ENCODE measurements around the gene SAMD10. TPM values are rescaled to one million over a fixed set of nuclear protein-coding genes. Genes with fewer than 3 reads are reported as not detected.

Gene SAMD10
- polyA plus RNA-seq, 4 donors, result 3.6 to 7.3 (median 5.2) TPM

GRCh38 chr20:63951398-63952209 lies 27.8 kb downstream of the SAMD10 start:
- FAIRE-seq (no peak), DNase-seq (peak in 1 of 2 donors; percentile 86)
- WGBS, 3 donors, result 34 to 61% (median 47%) methylated on average over 16 to 17 of the region's 17 CpGs
- H3K27ac ChIP-seq (ENCODE audit: low read depth in 1 of 3, low read length in 2 of 3), result peak overlapping the region in 2 of 3 donors; percentile 70 to 77
- peaks cover 0 to 61% (median 0%) of the 10 kb centered on the region in 3 donors for H3K36me3 ChIP-seq (ENCODE audit: control insufficient read depth in 3 of 3, insufficient read depth in 2 of 3, low read depth in 1 of 3, low read length in 3 of 3)
- no peaks in the 10 kb centered on the region for H3K27me3 ChIP-seq (ENCODE audit: control insufficient read depth in 3 of 3, insufficient read depth in 3 of 3, low read length in 3 of 3)
- peaks cover 13 to 43% (median 23%) of the 10 kb centered on the region in 3 donors for H3K4me1 ChIP-seq (ENCODE audit: control insufficient read depth in 3 of 3, insufficient read depth in 2 of 3, low read depth in 1 of 3, low read length in 2 of 3)
- H3K4me3 ChIP-seq (ENCODE audit: low read depth in 1 of 3, low read length in 3 of 3), result no peak overlapping the region
- no peaks in the 10 kb centered on the region for H3K9me3 ChIP-seq (ENCODE audit: control insufficient read depth in 2 of 2, insufficient read depth in 1 of 2, low read depth in 1 of 2, low read length in 1 of 2)

- Histone ChIP-seq H3K4me1 (ENCODE audit: control insufficient read depth in 3 of 3, insufficient read depth in 2 of 3, low read depth in 1 of 3, low read length in 2 of 3) (peaks cover 13 to 43% (median 23%) of the 10 kb centered on the region in 3 donors), H3K9me3 (ENCODE audit: control insufficient read depth in 2 of 2, insufficient read depth in 1 of 2, low read depth in 1 of 2, low read length in 1 of 2) (no peaks in the 10 kb centered on the region), H3K36me3 (ENCODE audit: control insufficient read depth in 3 of 3, insufficient read depth in 2 of 3, low read depth in 1 of 3, low read length in 3 of 3) (peaks cover 0 to 68% (median 3%) of the 10 kb centered on the region in 3 donors), H3K27ac (ENCODE audit: low read depth in 1 of 3, low read length in 2 of 3) (peak overlapping the region in 2 of 3 donors; percentile 12 to 77), H3K4me3 (ENCODE audit: low read depth in 1 of 3, low read length in 3 of 3) (no peak overlapping the region), H3K27me3 (ENCODE audit: control insufficient read depth in 3 of 3, insufficient read depth in 3 of 3, low read length in 3 of 3) (no peaks in the 10 kb centered on the region)
- DNase-seq (no peak), FAIRE-seq (no peak)
- 57 to 78% (median 65%) methylated on average over 19 to 20 of the region's 20 CpGs for WGBS, 3 donors
These were observed 28.6 kb downstream of the SAMD10 start for GRCh38 chr20:63950701-63951397.

GRCh38 chr20:63947638-63948456 lies 31.6 kb downstream of the SAMD10 start:
- Histone ChIP-seq H3K27me3 (ENCODE audit: control insufficient read depth in 3 of 3, insufficient read depth in 3 of 3, low read length in 3 of 3) (no peaks in the 10 kb centered on the region), H3K27ac (ENCODE audit: low read depth in 1 of 3, low read length in 2 of 3) (peak overlapping the region in 1 of 3 donors; percentile 71), H3K36me3 (ENCODE audit: control insufficient read depth in 3 of 3, insufficient read depth in 2 of 3, low read depth in 1 of 3, low read length in 3 of 3) (peaks cover 7 to 84% (median 25%) of the 10 kb centered on the region in 3 donors), H3K4me1 (ENCODE audit: control insufficient read depth in 3 of 3, insufficient read depth in 2 of 3, low read depth in 1 of 3, low read length in 2 of 3) (peaks cover 10 to 26% (median 18%) of the 10 kb centered on the region in 3 donors), H3K9me3 (ENCODE audit: control insufficient read depth in 2 of 2, insufficient read depth in 1 of 2, low read depth in 1 of 2, low read length in 1 of 2) (no peaks in the 10 kb centered on the region), H3K4me3 (ENCODE audit: low read depth in 1 of 3, low read length in 3 of 3) (no peak overlapping the region)
- whole genome bisulfite sequencing, 3 donors, result 40 to 55% (median 43%) methylated on average over 26 to 27 of the region's 27 CpGs
- peak in 1 of 2 donors; percentile 20 for DNase-seq
- FAIRE-seq, result no peak

GRCh38 chr20:63946986-63947637 lies 32.3 kb downstream of the SAMD10 start:
- no peaks in the 10 kb centered on the region for H3K27me3 ChIP-seq (ENCODE audit: control insufficient read depth in 3 of 3, insufficient read depth in 3 of 3, low read length in 3 of 3)
- no peak overlapping the region for H3K4me3 ChIP-seq (ENCODE audit: low read depth in 1 of 3, low read length in 3 of 3)
- H3K27ac ChIP-seq (ENCODE audit: low read depth in 1 of 3, low read length in 2 of 3), result no peak overlapping the region
- H3K36me3 ChIP-seq (ENCODE audit: control insufficient read depth in 3 of 3, insufficient read depth in 2 of 3, low read depth in 1 of 3, low read length in 3 of 3), result peaks cover 7 to 84% (median 25%) of the 10 kb centered on the region in 3 donors
- FAIRE-seq (no peak), DNase-seq (no peak)
- no peaks in the 10 kb centered on the region for H3K9me3 ChIP-seq (ENCODE audit: control insufficient read depth in 2 of 2, insufficient read depth in 1 of 2, low read depth in 1 of 2, low read length in 1 of 2)
- 78 to 81% (median 80%) methylated on average over 15 of the region's 15 CpGs for WGBS, 3 donors
- peaks cover 10 to 26% (median 14%) of the 10 kb centered on the region in 3 donors for H3K4me1 ChIP-seq (ENCODE audit: control insufficient read depth in 3 of 3, insufficient read depth in 2 of 3, low read depth in 1 of 3, low read length in 2 of 3)

GRCh38 chr20:63945921-63946920 lies 33.2 kb downstream of the SAMD10 start:
- H3K9me3 ChIP-seq (ENCODE audit: control insufficient read depth in 2 of 2, insufficient read depth in 1 of 2, low read depth in 1 of 2, low read length in 1 of 2), result peaks cover 0 to 2% of the 10 kb centered on the region in 2 donors
- DNase-seq (no peak), FAIRE-seq (no peak)
- H3K27me3 ChIP-seq (ENCODE audit: control insufficient read depth in 3 of 3, insufficient read depth in 3 of 3, low read length in 3 of 3), result no peaks in the 10 kb centered on the region
- peaks cover 9 to 21% (median 11%) of the 10 kb centered on the region in 3 donors for H3K4me1 ChIP-seq (ENCODE audit: control insufficient read depth in 3 of 3, insufficient read depth in 2 of 3, low read depth in 1 of 3, low read length in 2 of 3)
- H3K27ac ChIP-seq (ENCODE audit: low read depth in 1 of 3, low read length in 2 of 3), result no peak overlapping the region
- peaks cover 7 to 82% (median 25%) of the 10 kb centered on the region in 3 donors for H3K36me3 ChIP-seq (ENCODE audit: control insufficient read depth in 3 of 3, insufficient read depth in 2 of 3, low read depth in 1 of 3, low read length in 3 of 3)
- no peak overlapping the region for H3K4me3 ChIP-seq (ENCODE audit: low read depth in 1 of 3, low read length in 3 of 3)
- WGBS, 3 donors, result 90 to 94% (median 93%) methylated on average over 38 to 39 of the region's 39 CpGs

GRCh38 chr20:63945031-63945658 lies 34.3 kb downstream of the SAMD10 start:
- Histone ChIP-seq H3K27me3 (ENCODE audit: control insufficient read depth in 3 of 3, insufficient read depth in 3 of 3, low read length in 3 of 3) (no peaks in the 10 kb centered on the region), H3K4me3 (ENCODE audit: low read depth in 1 of 3, low read length in 3 of 3) (no peak overlapping the region), H3K4me1 (ENCODE audit: control insufficient read depth in 3 of 3, insufficient read depth in 2 of 3, low read depth in 1 of 3, low read length in 2 of 3) (peaks cover 5 to 16% (median 5%) of the 10 kb centered on the region in 3 donors), H3K27ac (ENCODE audit: low read depth in 1 of 3, low read length in 2 of 3) (no peak overlapping the region), H3K9me3 (ENCODE audit: control insufficient read depth in 2 of 2, insufficient read depth in 1 of 2, low read depth in 1 of 2, low read length in 1 of 2) (peaks cover 0 to 2% of the 10 kb centered on the region in 2 donors), H3K36me3 (ENCODE audit: control insufficient read depth in 3 of 3, insufficient read depth in 2 of 3, low read depth in 1 of 3, low read length in 3 of 3) (peaks cover 10 to 82% (median 33%) of the 10 kb centered on the region in 3 donors)
- 92 to 93% (median 93%) methylated on average over 15 to 17 of the region's 17 CpGs for WGBS, 3 donors
- no peak for FAIRE-seq
- DNase-seq, result no peak

Measured in small intestine (tissue), 7 donors.